H9 (cell line): ENCODE results near the gene GPC6. TPM values are rescaled to one million over a fixed set of nuclear protein-coding genes. Genes with fewer than 3 reads are reported as not detected.

Source experiments
- DNase-seq: peaks from one replicate; pipeline ENCODE4 v3.0.0-alpha.2; 2017
- H2AFZ ChIP-seq: one replicate; pipeline ENCODE4 v1.6.1; 2013; ENCODE audit warnings: mild to moderate bottlenecking, low read length, control low read depth, moderate library complexity
- H2AK5ac ChIP-seq: 2 replicates; pipeline ENCODE4 v1.6.1; 2013; ENCODE audit warnings: low read length, control low read depth, mixed read lengths; ENCODE audit not compliant: insufficient read length
- H2BK120ac ChIP-seq: one replicate; pipeline ENCODE4 v1.6.1; 2013; ENCODE audit warnings: low read depth, mild to moderate bottlenecking, low read length, control low read depth, inconsistent platforms; ENCODE audit not compliant: poor library complexity, severe bottlenecking
- H2BK12ac ChIP-seq: 2 replicates; pipeline ENCODE4 v1.6.1; 2013; ENCODE audit warnings: low read length, control low read depth, mixed read lengths, low read depth; ENCODE audit not compliant: insufficient read length
- H2BK15ac ChIP-seq: 2 replicates; pipeline ENCODE4 v1.6.1; 2013; ENCODE audit warnings: low read depth, low read length, control low read depth
- H2BK20ac ChIP-seq: one replicate; pipeline ENCODE4 v1.6.1; 2013; ENCODE audit warnings: low read depth, mild to moderate bottlenecking, low read length, control low read depth, inconsistent platforms; ENCODE audit not compliant: poor library complexity, severe bottlenecking
- H2BK5ac ChIP-seq: 2 replicates; pipeline ENCODE4 v1.6.1; 2013; ENCODE audit warnings: low read length, control low read depth, mixed read lengths; ENCODE audit not compliant: insufficient read length
- H3K14ac ChIP-seq: 2 replicates; pipeline ENCODE4 v1.6.1; 2013; ENCODE audit warnings: low read length, control low read depth; ENCODE audit not compliant: insufficient read depth
- H3K18ac ChIP-seq: 2 replicates; pipeline ENCODE4 v1.6.1; 2013; ENCODE audit warnings: low read depth, mild to moderate bottlenecking, mixed read lengths, low read length, control low read depth; ENCODE audit not compliant: insufficient read length
- H3K23ac ChIP-seq: 2 replicates; pipeline ENCODE4 v1.6.1; 2013; ENCODE audit warnings: low read length, control low read depth, mixed read lengths, low read depth; ENCODE audit not compliant: insufficient read length
- H3K23me2 ChIP-seq: 2 replicates; pipeline ENCODE4 v1.6.1; 2013; ENCODE audit warnings: low read depth, mild to moderate bottlenecking, mixed read lengths, low read length, control low read depth; ENCODE audit not compliant: insufficient read length, poor library complexity, severe bottlenecking
- H3K27ac ChIP-seq: 2 replicates; pipeline ENCODE4 v1.5.1; 2013; ENCODE audit warnings: low read length, control low read depth, mixed read lengths, low read depth; ENCODE audit not compliant: insufficient read length
- H3K27me3 ChIP-seq: 2 replicates; pipeline ENCODE4 v1.6.1; 2013; ENCODE audit warnings: low read length, control low read depth, inconsistent platforms; ENCODE audit not compliant: insufficient read depth
- H3K4ac ChIP-seq: 2 replicates; pipeline ENCODE4 v1.6.1; 2013; ENCODE audit warnings: low read depth, mild to moderate bottlenecking, control low read depth, inconsistent platforms, low read length, moderate library complexity
- H3K4me1 ChIP-seq: 2 replicates; pipeline ENCODE4 v1.6.1; 2013; ENCODE audit warnings: low read length, control low read depth, inconsistent platforms; ENCODE audit not compliant: insufficient read depth
- H3K4me2 ChIP-seq: 2 replicates; pipeline ENCODE4 v1.6.1; 2013; ENCODE audit warnings: low read length, control low read depth, mixed read lengths; ENCODE audit not compliant: insufficient read length, insufficient read depth
- H3K56ac ChIP-seq: 2 replicates; pipeline ENCODE4 v1.6.1; 2013; ENCODE audit warnings: low read depth, mild to moderate bottlenecking, mixed read lengths, low read length, control low read depth; ENCODE audit not compliant: insufficient read length
- H3K79me1 ChIP-seq: 2 replicates; pipeline ENCODE4 v1.6.1; 2013; ENCODE audit warnings: low read depth, mild to moderate bottlenecking, moderate library complexity, low read length, control low read depth, inconsistent platforms; ENCODE audit not compliant: insufficient read depth, poor library complexity, severe bottlenecking
- H3K79me2 ChIP-seq: 2 replicates; pipeline ENCODE4 v1.6.1; 2013; ENCODE audit warnings: low read length, control low read depth, inconsistent platforms; ENCODE audit not compliant: insufficient read depth
- H3K9ac ChIP-seq: 2 replicates; pipeline ENCODE4 v1.6.1; 2013; ENCODE audit warnings: low read length, control low read depth, mixed read lengths; ENCODE audit not compliant: insufficient read length; ENCODE audit errors: extremely low read depth
- H3K9me3 ChIP-seq: one replicate; pipeline ENCODE4 v1.6.1; 2013; ENCODE audit warnings: low read depth, low read length, inconsistent platforms; ENCODE audit not compliant: control insufficient read depth
- H3T11ph ChIP-seq: one replicate; pipeline ENCODE4 v1.6.1; 2013; ENCODE audit warnings: mild to moderate bottlenecking, low read length, control low read depth, inconsistent platforms
- H4K20me1 ChIP-seq: one replicate; pipeline ENCODE4 v1.6.1; 2013; ENCODE audit not compliant: control insufficient read depth, insufficient read length, insufficient read depth
- H4K5ac ChIP-seq: 2 replicates; pipeline ENCODE4 v1.6.1; 2013; ENCODE audit warnings: low read depth, mild to moderate bottlenecking, mixed read lengths, low read length, control low read depth; ENCODE audit not compliant: insufficient read length
- H4K8ac ChIP-seq: replicated peaks from 2 replicates; pipeline ENCODE4 v1.6.1; 2013; ENCODE audit warnings: low read length, control low read depth, mixed read lengths, low read depth; ENCODE audit not compliant: insufficient read length
- H4K91ac ChIP-seq: 2 replicates; pipeline ENCODE4 v1.6.1; 2013; ENCODE audit warnings: low read depth, mild to moderate bottlenecking, moderate library complexity, mixed read lengths, low read length, control low read depth; ENCODE audit not compliant: insufficient read length
- H3K27ac Mint-ChIP-seq, 3 experiments: 2 replicates in 2 of 3; 3 replicates in 1 of 3; pipeline ENCODE4 v1.8.0; 2020 to 2021; ENCODE audit warnings: mixed read lengths in 3 of 3, mild to moderate bottlenecking in 1 of 3, moderate library complexity in 1 of 3
- H3K27me3 Mint-ChIP-seq: 2 replicates; pipeline ENCODE4 v1.8.0; 2021; ENCODE audit warnings: low read depth, mild to moderate bottlenecking, moderate library complexity, mixed read lengths
- H3K36me3 Mint-ChIP-seq, 3 experiments: 2 replicates in 2 of 3; 3 replicates in 1 of 3; pipeline ENCODE4 v1.8.0; 2020 to 2021; ENCODE audit warnings: low read depth in 3 of 3, mixed read lengths in 3 of 3; ENCODE audit not compliant: insufficient read depth in 1 of 3
- H3K4me1 Mint-ChIP-seq, 2 experiments: 2 replicates each; pipeline ENCODE4 v1.8.0; 2020; ENCODE audit warnings: mixed read lengths in 2 of 2
- H3K4me3 Mint-ChIP-seq, 2 experiments: 2 replicates in 1 of 2; 3 replicates in 1 of 2; pipeline ENCODE4 v1.8.0; 2020 to 2021; ENCODE audit warnings: mild to moderate bottlenecking in 2 of 2, mixed read lengths in 2 of 2, moderate library complexity in 1 of 2
- H3K9me3 Mint-ChIP-seq, 2 experiments: 2 replicates in 1 of 2; 3 replicates in 1 of 2; pipeline ENCODE4 v1.8.0; 2020; ENCODE audit warnings: mild to moderate bottlenecking in 2 of 2, mixed read lengths in 2 of 2, moderate library complexity in 1 of 2
- total RNA-seq: library from RNA; stranded (reverse); gene quantifications from 2 replicates; pipeline ENCODE4 v1.2.1, GENCODE V29; 2021
- TF ChIP-seq, protein P1 (sequence below): fragments of 200-600 bp; sonication (generic); conservative IDR thresholded peaks from 3 replicates; pipeline ENCODE4 v1.8.0; 2021; ENCODE audit warnings: antibody characterized with exemption, mild to moderate bottlenecking

Gene GPC6
- total RNA-seq, 1 experiment from 2014 or later, result 15.6 TPM

DNA sequence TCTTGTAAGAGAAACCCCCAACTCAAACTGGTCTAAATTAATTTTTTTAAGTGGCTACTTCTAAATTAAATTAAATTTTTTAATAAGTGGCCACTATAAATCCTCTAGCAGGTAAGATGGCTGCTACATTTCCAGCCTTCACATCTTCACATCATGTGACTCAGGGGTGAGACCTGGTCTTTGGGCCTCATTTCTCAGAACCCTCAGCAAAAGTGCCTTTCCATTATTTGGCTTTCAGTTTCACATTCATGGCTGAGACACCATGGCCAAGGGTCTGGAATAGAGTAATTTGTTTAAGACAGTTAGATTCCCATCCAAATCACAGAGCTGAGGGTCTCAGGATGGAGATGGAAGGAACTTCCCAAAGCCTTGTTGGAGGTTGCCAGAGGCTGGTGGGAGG lies 1205.4 kb downstream of the GPC6 start:
- H3K23me2 ChIP-seq, result no peaks in the 10 kb centered on the region
- H3K4me2 ChIP-seq, result no peak overlapping the region
- H3T11ph ChIP-seq, result no peak overlapping the region
- Mint-ChIP-seq H3K27me3 (no peaks in the 10 kb centered on the region), H3K4me3 (no peak overlapping the region), H3K9me3 (no peaks in the 10 kb centered on the region), H3K4me1 (peaks cover 13 to 15% of the 10 kb centered on the region in 2 experiments), H3K36me3 (no peaks in the 10 kb centered on the region), H3K27ac (no peak overlapping the region)
- H4K91ac ChIP-seq, result no peak overlapping the region
- H2AFZ ChIP-seq, result no peak overlapping the region
- H4K5ac ChIP-seq, result no peak overlapping the region
- DNase-seq, result no peak
- H2BK5ac ChIP-seq, result no peak overlapping the region
- H2BK15ac ChIP-seq, result no peak overlapping the region
- no peak overlapping the region for H3K4ac ChIP-seq
- H3K79me1 ChIP-seq, result no peaks in the 10 kb centered on the region
- H3K14ac ChIP-seq, result no peak overlapping the region
- no peak overlapping the region for H2BK12ac ChIP-seq
- no peak overlapping the region for H3K27ac ChIP-seq
- no peak overlapping the region for H4K8ac ChIP-seq
- no peak overlapping the region for H3K18ac ChIP-seq
- H4K20me1 ChIP-seq, result no peaks in the 10 kb centered on the region
- H3K27me3 ChIP-seq, result no peaks in the 10 kb centered on the region
- no peak overlapping the region for H2BK20ac ChIP-seq
- no peaks in the 10 kb centered on the region for H3K9me3 ChIP-seq
- H2AK5ac ChIP-seq, result no peak overlapping the region
- H3K4me1 ChIP-seq, result no peaks in the 10 kb centered on the region; the same call in 1 of the 2 replicates
- TF ChIP-seq, protein P1, sequence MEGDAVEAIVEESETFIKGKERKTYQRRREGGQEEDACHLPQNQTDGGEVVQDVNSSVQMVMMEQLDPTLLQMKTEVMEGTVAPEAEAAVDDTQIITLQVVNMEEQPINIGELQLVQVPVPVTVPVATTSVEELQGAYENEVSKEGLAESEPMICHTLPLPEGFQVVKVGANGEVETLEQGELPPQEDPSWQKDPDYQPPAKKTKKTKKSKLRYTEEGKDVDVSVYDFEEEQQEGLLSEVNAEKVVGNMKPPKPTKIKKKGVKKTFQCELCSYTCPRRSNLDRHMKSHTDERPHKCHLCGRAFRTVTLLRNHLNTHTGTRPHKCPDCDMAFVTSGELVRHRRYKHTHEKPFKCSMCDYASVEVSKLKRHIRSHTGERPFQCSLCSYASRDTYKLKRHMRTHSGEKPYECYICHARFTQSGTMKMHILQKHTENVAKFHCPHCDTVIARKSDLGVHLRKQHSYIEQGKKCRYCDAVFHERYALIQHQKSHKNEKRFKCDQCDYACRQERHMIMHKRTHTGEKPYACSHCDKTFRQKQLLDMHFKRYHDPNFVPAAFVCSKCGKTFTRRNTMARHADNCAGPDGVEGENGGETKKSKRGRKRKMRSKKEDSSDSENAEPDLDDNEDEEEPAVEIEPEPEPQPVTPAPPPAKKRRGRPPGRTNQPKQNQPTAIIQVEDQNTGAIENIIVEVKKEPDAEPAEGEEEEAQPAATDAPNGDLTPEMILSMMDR, result no peak
- no peak overlapping the region for H3K9ac ChIP-seq
- H3K79me2 ChIP-seq, result no peaks in the 10 kb centered on the region
- no peak overlapping the region for H3K23ac ChIP-seq
- no peak overlapping the region for H3K56ac ChIP-seq
- H2BK120ac ChIP-seq, result no peak overlapping the region
